Activated naive CD4-positive, alpha-beta T cell (primary cell): ENCODE results near the gene FAR2.
"Not testable (repeated sequence)": the region's sequence is repeated elsewhere in the genome, so short reads cannot be mapped to it uniquely, and the experiment has no call there.

Experiments
- DNase-seq, 4 experiments: peaks; one replicate each; lab custom pipeline; 2025; lab: John Stamatoyannopoulos, UW

Gene FAR2

DNA sequence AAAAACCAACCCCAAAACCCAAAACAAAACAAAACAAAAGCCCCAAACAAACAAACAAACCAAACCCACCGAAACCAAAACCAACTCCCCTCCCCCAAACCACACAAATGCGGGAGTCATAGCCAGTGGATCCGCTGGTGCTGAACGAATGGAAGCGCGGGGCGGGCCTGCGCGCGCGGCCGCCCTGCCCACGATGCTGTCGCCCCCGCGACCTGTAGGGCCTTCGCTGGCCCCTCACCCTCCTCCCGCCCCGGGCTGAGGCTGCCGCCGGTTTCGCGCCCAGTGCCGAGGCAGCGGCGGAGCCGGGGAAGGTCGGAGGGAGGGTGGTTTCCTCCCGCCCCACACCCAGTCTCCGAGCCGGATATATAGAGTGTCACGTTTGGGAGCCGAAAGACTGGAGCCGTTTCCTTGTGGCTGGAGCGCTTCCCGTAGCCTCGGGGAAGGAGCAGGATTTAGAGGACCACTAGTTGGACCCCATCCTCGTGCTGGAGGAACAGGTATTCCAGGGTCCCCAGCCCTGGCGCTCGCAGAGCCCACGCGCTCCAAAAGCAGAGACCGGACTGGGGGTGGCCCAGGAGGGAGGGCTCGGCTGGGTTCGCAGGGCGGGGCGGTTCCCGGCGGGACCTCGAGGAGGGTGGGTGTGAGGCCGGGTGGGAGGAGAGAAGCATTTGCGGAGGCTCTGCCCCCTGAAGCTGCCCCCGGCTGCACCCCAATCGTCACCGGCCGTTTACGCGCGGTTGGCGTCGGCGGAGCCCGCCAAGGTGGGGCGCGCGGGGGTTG, at the start of gene FAR2:
Gene FAR2 (plus strand): TSS at position 368 of the 780 bp plus-strand sequence. CDS start 121,172 bp downstream, outside the sequence.
- DNase-seq: peak in 1 of 4 experiments; percentile 26

DNA sequence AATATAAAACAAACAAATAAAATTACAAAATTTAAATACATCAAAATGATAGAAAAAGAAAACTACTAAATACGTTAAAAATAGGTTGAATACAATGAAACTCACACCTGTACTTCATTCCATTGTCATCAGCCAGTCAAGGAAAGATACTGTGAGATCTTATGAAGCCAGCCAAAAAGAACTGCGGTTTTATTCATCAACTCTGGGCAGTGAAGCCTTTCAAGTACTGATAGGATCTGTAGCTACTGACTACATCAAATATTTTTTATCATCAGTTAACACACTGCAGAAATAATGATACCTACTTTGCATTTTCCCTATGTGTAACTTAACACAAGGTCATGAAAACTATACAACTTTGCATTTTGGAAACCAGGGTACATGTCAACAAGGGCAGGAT, 46.3 kb upstream of the FAR2 start:
- no peak for DNase-seq

DNA sequence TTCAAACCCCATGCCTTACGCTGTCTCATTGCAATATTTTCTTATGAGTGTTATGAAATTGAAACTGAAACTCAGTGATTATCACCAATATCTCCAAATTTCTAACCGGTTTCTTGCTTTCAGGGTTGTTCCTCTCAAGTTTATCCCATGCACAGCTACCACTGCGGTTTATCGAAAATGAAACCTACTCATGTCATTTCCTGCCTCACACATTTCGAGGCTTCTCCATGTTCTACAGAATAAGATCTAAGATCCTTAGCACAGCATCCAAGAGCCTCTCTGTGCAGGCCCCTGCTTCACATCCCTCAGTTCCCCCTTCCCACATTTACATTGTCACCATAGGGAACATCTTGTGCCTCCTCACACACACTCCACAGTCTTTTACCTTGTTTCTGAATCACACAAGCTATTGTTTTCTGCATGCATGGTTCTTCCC, 45.5 kb upstream of the FAR2 start:
- DNase-seq: peak in 2 of 4 experiments; percentile 2 to 3

DNA sequence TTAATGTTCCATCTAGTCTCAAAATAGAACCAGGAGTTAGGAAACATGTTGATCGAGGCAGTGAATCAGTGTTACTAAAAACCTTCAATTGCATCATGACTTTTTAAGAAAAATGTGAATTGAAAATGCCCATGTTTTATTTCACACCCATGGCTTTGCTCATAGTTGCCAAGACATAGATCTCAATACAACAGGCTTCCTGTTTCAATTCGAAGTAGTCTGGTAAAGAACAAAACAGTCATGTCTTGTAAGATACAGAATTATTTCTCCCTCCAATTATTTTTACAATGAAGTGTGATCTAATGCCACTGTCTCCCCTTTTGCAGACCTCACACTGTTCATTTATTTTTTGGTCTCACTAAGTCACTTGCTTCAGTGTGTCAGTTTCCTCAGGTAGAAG, 44.6 kb upstream of the FAR2 start:
- DNase-seq: no peak

DNA sequence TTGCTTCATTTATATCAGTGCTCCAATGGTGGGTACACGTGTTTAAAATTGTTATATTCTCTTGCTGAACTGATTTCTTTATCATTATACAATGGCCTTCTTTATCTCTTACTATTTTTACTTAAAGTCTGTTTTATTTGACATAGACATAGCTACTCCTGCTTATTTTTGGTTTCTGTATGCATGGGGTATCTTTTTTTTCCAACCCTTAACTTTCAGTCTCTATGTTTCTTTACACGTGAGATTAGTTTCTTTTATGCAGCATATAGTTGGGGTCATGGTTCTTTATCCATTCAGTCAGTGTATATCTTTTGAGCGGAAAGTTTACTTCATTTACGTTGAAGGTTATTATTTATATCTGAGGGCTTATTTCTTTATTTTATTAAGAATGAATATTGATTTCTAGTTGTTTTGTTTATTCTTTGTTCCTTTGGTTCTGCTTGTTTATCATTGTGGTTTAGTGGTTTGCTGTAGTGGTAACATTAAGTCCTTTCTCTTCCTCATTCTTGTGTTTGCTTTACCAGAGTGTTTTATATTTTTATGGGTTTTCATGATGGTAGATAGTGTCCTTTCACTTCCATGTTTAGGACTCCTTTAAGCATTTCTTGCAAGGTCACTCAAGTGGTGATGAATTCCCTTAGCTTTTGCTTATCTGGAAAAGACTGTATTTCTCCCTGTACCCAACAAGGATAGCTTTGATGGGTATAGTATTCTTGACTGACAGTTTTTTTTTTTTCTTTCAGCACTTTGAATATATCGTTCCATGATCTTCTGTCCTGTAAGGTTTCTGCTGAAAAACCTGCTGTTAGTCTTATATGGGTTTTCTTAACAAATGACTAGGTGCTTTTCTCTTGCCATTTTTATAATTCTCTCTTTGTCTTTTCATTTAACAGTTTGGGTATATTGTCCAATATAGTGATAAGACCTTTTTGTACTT, 38.3 kb upstream of the FAR2 start:
- DNase-seq: no peak

DNA sequence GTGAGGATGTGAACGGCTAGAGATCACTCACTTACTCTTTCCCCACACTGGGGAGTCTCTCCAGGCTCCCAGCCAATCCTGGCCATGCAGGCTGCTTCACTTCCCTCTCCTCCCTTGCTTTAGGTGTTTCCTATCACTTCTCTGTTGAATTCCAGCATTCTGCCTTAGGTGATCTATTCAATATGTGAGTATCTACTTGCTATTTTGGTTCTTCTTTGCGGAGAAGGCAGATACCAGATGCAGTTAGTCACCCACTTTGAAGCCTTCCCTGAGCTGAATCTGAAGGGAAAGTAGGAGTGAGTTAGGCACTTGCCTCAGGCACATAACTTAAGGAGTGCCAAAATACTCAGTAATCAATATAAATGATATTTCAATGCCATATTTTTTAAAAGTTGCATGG, 36.0 kb upstream of the FAR2 start:
- no peak for DNase-seq

DNA sequence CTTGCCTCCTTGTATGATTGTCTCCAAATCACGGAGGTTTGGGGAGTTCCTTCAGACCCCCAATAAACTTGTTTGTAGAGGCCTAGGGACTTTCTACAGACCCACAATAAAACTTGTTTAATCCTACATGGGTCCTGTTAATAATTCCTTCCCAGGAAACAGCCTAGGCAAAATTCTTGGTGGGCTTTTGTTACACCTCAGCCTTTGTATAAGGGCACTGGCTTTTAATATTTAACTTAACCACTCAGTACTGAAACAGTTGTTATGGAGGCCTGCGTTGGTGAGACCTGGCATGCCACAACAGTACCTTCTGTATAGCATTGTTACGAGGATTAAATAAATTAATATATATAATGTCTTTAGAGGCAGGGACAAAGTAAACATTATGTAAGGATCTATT, 32.7 kb upstream of the FAR2 start:
- DNase-seq: no peak

DNA sequence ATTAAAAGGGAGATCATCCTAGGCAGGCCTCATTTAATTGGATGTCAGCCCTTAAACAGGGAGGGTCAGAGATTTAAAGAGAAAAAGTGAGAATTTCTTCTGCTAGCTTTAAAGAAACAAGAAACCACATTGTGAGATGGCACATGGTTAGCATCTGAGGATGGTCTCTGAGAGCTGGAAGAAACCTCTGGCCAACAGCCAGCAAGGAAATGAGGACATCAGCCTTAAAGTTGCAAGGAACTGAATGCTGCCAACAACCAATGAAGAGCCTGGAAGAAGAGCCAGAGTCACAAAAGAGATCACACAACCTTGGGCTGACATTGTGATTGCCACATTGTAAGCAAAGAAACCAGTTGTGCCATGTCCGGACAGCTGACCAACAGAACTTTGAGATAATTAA, 17.5 kb upstream of the FAR2 start:
- DNase-seq: no peak

DNA sequence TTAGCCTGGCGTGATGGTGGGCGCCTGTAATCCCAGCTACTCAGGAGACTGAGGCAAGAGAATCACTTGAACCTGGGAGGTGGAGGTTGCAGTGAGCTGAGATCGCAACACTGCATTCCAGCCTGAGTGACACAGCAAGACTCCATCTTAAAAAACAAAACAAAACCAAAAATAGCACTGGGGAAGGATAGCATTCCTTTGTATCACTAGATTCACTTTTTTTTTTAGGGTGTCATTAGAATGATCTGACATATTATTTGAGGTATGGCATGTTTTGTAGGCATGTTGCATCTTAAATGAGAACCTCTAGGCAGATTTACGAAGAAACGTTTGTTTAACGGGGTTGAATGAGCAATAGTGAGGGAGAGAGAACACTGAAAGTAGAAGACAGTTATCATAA, 16.8 kb upstream of the FAR2 start:
- DNase-seq: no peak

DNA sequence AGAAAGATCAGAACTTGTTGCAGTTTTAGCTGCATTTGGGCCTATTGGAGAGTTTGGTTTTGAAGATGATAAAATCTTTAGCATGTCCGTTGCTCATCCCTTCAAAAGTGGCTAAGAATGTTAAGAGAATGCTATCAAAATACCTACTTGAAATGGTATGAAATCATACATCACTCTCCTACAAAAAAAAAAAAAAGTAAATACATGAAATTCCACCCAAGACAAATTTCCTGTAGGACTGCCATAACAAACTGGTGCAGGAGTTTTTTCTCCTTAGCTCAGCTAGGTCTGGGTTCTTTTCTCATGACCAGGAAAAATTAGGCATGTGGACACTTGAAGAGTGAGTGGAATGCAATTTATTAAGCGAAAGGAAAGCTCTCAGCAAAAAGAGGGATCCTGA, 15.9 kb upstream of the FAR2 start:
- no peak for DNase-seq

DNA sequence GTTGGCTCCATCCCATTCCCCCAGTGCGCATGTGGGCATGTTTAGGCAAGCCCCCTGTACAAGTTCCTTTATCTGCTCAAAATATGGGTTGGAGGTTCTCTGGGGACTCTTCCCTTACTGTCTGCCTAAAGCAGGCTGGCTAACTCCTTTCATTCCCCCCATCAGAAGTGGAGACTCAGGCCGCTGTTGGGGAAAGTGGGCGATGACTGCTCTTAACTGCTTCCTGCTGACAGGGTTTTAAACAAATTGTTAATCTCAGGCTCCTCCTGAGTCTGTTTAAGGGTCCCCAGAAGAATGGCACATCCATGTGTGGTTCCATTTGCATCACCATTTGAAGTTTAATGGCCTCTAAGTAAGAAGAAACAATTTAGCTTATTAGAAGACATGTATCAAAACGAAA, 15.4 kb upstream of the FAR2 start:
- DNase-seq: no peak

DNA sequence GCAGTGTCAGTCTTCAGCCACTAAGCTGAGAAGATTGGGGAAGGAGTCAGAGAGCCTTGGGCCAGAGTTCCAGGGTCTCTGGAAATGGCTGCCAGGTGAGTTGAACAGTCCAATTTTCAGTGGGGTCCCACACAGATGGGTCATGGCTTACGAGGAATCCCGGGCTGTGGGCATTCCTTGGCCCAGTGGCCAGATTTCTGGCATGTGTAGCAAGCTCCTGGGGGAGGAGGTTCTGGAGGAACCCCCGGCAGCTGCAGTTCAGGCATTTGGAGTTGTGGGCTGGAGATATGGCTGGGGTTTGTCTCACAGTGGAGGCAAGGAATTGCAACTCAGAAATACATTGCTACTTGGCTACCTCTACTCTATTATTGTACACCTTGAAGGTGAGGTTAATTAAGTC, 10.8 kb upstream of the FAR2 start:
- not testable (repeated sequence) for DNase-seq

DNA sequence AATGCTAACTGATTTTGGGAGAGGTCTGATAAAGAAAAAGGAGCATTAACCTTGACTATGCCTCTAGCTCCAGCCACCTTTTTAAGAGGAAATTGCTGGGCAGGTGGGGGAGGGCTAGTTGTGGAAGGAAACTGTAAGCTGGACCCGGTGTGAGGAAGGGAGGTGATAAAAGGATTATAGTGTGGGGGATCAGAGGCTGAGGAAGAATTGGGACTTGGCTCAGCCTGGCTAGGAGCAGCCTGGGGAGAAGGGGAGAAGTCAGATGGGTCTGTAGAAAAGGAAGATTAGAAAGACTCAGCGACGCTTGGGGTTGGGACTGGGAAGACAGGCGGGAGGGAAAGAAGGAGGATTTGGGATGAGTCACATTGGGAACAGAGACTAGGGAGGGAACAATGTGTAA, 10.2 kb upstream of the FAR2 start:
- not testable (repeated sequence) for DNase-seq

DNA sequence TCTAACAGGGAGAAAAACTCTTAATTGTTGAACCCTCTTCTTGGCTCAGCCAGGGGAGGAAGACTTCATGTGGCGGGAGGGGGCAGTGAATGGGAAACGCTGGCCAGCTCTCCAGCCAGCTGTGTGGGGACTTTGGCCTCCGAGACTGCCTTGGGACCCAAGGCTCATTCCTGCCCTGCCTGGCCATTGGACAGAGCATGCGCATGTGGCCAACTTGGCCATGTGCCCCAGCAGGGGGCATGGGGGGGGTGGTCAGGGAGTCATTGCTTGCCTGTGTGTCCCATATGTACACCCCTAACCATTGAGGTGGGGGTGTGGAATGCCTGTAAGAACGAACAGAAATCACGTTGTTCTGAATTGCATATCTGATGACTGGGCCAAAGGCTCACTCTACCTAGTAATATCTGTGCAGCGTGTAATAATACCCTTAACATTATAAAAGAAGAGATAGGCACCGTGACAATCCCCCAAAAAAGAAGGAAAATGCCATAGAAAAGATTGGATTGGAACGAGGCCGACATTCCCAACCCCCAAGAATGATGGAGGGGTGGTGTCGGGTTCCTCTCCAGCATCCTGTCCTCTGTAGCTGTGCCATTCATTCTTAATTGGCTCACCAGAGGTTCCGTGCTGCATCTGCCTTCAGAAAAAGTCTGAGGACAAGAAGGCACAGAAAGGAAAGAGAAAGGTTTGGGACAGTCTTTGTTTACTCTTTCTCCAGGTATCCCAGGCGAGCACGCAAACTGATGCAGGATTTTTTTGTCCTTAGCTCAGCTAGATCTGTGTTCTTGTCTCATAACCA, 3.5 kb upstream of the FAR2 start:
- DNase-seq: no peak

DNA sequence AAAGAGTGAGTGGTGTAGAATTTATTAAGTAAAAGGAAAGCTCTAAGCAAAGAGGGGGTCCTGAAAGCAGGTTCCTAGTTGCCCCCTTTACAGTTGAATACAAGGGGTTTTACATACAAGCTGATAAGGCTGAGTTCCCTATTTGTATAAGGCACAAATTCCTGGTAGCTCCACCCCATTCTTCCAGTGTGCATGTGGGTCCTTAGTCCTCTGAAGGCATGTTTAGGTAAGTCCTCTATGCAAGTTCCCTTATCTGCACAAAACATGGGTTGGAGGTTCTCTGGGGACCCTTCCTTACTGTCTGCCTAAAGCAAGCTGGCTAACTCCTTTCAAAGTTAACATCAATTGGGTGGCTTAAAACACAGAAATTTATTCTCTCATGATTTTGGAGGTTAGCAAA, 2.9 kb upstream of the FAR2 start:
- DNase-seq: no peak

DNA sequence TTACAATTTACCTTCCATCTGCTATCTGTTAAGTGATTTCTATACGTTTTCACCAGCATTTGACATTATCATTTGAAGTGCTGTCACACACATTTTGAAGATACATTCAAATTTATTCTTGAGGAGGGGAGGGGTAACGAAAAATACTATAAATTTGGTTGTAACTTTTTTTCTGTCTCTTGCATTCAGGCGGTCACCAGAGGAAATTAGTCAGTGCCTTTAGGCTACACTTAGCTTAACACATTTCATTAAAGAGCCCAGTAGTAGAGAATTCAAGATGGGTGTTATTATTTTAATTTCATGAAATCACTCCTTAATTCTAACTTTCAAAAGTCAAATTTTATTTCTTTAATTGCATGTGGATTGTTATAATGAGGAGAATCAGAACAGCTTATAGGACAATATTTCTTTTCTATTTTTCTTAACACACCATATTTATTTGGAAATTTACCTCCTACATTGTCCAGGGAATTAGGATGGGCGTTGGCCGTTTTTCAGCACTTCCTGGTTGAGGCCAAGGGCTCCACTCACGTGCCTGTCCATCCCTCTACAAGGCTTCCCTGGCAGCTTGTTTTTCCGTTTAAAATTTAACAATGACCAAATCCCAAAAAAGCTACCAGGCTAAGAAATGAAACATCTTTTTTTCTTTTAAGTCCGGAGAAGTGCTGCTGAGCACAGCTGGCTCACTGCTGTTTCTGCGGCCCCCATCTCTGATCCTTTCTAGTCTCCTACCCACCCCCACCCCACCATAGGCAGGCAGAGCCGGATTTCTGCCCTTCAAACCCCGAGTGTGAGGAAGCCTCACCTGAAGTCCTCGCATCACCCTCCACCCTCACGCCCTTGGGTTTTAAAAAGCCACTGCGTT, 1.1 kb upstream of the FAR2 start:
- DNase-seq: no peak

DNA sequence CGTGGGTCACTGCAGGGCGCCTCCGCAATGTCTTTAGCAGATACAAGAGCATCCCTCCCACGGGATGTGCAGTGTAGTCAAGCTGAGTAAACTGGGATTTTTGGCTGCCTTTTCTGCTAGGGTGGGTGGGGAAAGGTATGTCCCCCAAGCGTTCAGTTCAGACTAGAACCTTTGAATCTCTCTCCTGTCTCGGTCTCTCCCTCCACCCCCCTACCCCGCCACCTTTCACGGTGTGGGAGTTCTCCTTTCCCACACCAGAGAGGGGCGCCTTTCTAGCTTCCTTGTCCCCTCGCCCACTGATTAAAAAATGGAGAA, 525 bp upstream of the FAR2 start:
- no peak for DNase-seq

DNA sequence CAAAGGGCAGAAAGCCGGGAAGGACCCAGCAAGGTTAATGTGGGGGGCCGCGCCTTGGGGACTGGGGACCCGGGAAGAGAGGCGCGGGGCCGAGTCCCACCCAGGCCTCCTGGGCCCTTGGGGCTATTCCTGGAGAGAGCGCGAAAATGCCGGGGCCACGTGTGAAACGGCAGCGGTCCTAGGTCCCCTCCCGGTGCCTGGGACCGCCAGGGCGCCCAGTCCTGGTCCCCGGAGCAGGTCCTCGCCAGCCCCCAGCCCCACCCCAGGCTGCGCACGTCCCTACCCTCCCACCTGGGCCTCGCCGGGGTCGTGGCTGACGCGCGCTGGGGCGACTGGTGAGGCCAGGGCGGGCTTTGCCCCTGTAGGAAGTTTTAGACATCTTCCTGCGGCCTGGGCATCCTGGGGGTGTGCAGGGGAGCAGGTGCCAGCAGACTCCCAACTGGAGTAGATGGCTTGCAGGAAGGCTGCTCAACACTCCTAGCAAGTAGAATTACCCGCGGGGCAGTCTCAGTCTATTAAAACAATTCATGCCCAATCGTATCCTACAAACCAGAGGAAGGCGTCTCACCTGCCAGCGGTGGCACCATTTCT, 708 bp downstream of the FAR2 start:
- no peak for DNase-seq

DNA sequence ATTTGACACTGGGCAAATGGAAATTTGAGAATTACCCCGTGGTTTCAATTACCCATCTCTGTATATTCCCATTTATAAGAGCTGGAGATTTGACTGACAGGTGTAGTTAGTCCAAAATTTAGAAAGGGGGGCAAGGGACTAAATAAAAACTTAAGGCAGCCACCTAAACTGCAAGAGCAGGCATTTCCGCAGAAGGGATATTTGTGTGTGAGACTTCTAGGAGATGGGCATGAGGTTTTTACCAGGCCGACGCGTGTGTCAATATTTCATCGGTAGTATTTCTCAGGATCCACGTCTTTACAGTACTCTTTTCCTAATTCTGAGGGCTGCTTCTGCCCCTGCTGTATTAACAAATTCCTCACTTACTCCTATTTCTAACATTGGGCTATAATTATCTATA, 1.4 kb downstream of the FAR2 start:
- DNase-seq: no peak

DNA sequence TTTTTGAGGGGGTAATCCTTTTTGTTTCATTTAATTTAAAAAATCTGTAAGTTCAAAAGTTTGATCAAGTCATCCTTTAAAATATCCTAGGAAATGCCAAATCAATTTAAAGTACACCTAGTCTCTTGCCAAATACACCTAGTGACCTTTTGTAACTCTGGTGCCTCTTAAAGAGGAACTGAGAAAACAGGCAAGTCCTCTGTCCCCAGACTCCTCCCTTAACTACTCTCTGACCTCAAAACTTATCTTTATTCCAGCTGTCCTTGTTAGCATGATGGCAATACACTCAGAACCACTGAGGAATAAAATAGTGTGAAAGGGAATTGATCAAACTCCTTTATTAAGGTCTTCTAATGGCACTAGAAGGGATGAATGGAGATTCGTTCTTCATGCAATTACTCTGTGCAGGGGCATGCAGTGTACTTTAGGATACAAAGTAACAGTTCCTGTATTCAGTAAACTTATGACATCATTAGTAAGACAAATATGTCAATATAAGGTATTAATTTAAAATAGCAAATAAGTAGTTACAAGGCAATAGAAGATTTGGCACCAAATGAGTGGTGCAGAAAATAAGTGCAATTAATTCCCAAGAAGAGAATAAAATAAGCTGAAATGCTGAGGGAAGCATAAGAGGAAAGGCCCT, 3.3 kb downstream of the FAR2 start:
- no peak for DNase-seq
